GM18498 (cell line): ENCODE measurements around the gene CAMK1D.
"Not testable (repeated sequence)": the region's sequence is repeated elsewhere in the genome, so short reads cannot be mapped to it uniquely, and the experiment has no call there.

Source experiments
- ATAC-seq: cut with Tn5 transposase; IDR thresholded peaks from one replicate; pipeline ENCODE4 v1.9.1; 2021; ENCODE audit warnings: mild to moderate bottlenecking, moderate library complexity; ENCODE audit not compliant: unreplicated experiment

CAMK1D gene

GRCh38 chr10:12423896-12424295, 74.5 kb downstream of the CAMK1D start:
- ATAC-seq = no peak

GRCh38 chr10:12427276-12427675, 77.9 kb downstream of the CAMK1D start:
- ATAC-seq = no peak

GRCh38 chr10:12428447-12429135, 79.2 kb downstream of the CAMK1D start:
- no peak for ATAC-seq

- ATAC-seq = no peak
Measured at GRCh38 chr10:12430406-12430982, 81.1 kb downstream of the CAMK1D start.

- no peak for ATAC-seq
Measured at GRCh38 chr10:12431151-12432101, 82.1 kb downstream of the CAMK1D start.

- ATAC-seq = no peak
Measured at GRCh38 chr10:12432402-12433189, 83.2 kb downstream of the CAMK1D start.

GRCh38 chr10:12434277-12434676, 84.9 kb downstream of the CAMK1D start:
- no peak for ATAC-seq

- ATAC-seq = not testable (repeated sequence)
Measured at GRCh38 chr10:12434677-12435076, 85.3 kb downstream of the CAMK1D start.

- ATAC-seq = no peak
Measured at GRCh38 chr10:12435348-12435747, 86.0 kb downstream of the CAMK1D start.

- no peak for ATAC-seq
Measured at GRCh38 chr10:12438919-12439692, 89.8 kb downstream of the CAMK1D start.

- ATAC-seq = not testable (repeated sequence)
Measured at GRCh38 chr10:12439767-12440166, 90.4 kb downstream of the CAMK1D start.

- ATAC-seq = no peak
Measured at GRCh38 chr10:12443026-12443425, 93.7 kb downstream of the CAMK1D start.

- ATAC-seq = no peak
Measured at GRCh38 chr10:12444981-12445700, 95.8 kb downstream of the CAMK1D start.

- no peak for ATAC-seq
Measured at GRCh38 chr10:12445701-12446334, 96.5 kb downstream of the CAMK1D start.

- no peak for ATAC-seq
Measured at GRCh38 chr10:12448340-12448728, 99.0 kb downstream of the CAMK1D start.

- peak; percentile 87 for ATAC-seq
Measured at GRCh38 chr10:12448729-12449391, 99.5 kb downstream of the CAMK1D start.

- ATAC-seq = no peak
Measured at GRCh38 chr10:12455318-12455717, 106.0 kb downstream of the CAMK1D start.

GRCh38 chr10:12455766-12456165, 106.4 kb downstream of the CAMK1D start:
- ATAC-seq = no peak
